Fibroblast of mammary gland (primary cell): ENCODE data around the gene MAEA.

Source experiments
- DNase-seq: peaks from one replicate; pipeline ENCODE4 v3.0.0-alpha.2; 2010; ENCODE audit warnings: low read depth
- H3K4me3 ChIP-seq: 2 replicates; pipeline ENCODE4 v1.5.1; 2011; ENCODE audit warnings: low read depth, mild to moderate bottlenecking, low read length, moderate library complexity; ENCODE audit not compliant: control insufficient read depth
- TF ChIP-seq, protein P1 (sequence below): conservative IDR thresholded peaks from 2 replicates; pipeline ENCODE4 v1.5.1; 2011; ENCODE audit warnings: low read depth, low read length, inconsistent platforms; ENCODE audit not compliant: control insufficient read depth, insufficient read depth

The MAEA gene

GRCh38 chr4:1255699-1256098 lies 34.0 kb upstream of the MAEA start:
- DNase-seq = no peak
- TF ChIP-seq, protein P1, sequence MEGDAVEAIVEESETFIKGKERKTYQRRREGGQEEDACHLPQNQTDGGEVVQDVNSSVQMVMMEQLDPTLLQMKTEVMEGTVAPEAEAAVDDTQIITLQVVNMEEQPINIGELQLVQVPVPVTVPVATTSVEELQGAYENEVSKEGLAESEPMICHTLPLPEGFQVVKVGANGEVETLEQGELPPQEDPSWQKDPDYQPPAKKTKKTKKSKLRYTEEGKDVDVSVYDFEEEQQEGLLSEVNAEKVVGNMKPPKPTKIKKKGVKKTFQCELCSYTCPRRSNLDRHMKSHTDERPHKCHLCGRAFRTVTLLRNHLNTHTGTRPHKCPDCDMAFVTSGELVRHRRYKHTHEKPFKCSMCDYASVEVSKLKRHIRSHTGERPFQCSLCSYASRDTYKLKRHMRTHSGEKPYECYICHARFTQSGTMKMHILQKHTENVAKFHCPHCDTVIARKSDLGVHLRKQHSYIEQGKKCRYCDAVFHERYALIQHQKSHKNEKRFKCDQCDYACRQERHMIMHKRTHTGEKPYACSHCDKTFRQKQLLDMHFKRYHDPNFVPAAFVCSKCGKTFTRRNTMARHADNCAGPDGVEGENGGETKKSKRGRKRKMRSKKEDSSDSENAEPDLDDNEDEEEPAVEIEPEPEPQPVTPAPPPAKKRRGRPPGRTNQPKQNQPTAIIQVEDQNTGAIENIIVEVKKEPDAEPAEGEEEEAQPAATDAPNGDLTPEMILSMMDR = no peak
- H3K4me3 ChIP-seq = no peak overlapping the region

GRCh38 chr4:1258457-1258856 lies 31.2 kb upstream of the MAEA start:
- DNase-seq = no peak
- no peak overlapping the region for H3K4me3 ChIP-seq
- TF ChIP-seq, protein P1 = no peak

GRCh38 chr4:1259966-1260365 lies 29.7 kb upstream of the MAEA start:
- TF ChIP-seq, protein P1 = no peak
- H3K4me3 ChIP-seq = no peak overlapping the region
- no peak for DNase-seq

DNA sequence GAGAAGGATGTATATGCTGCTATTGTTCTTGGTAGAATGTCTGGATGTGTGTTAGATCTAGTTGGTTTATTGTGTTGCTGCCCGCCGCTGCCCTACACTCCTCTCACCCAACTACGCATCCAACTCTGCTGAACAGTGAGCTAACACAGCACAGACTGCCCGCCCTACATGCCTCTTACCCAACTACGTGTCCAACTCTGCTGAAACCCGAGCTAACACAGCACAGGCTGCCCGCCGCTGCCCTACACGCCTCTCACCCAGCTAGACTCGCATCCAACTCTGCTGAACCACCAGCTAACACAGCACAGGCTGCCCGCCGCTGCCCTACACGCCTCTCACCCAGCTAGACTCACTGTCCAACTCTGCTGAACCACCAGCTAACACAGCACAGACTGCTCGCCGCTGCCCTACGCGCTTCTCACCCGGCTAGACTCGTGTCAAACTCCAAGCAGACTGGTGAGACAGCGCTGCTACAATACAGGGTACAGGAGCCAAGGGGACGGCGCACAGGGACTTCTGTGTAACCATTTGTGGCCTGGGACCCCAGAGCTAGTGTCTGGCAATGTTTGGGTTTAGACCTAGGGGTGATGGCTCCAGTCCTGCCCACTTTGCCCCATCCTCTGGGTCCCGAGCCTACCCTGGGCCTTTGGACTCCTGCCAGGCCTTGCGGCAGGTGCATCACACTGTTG lies 29.1 kb upstream of the MAEA start:
- no peak for DNase-seq
- TF ChIP-seq, protein P1 = no peak
- no peak overlapping the region for H3K4me3 ChIP-seq

DNA sequence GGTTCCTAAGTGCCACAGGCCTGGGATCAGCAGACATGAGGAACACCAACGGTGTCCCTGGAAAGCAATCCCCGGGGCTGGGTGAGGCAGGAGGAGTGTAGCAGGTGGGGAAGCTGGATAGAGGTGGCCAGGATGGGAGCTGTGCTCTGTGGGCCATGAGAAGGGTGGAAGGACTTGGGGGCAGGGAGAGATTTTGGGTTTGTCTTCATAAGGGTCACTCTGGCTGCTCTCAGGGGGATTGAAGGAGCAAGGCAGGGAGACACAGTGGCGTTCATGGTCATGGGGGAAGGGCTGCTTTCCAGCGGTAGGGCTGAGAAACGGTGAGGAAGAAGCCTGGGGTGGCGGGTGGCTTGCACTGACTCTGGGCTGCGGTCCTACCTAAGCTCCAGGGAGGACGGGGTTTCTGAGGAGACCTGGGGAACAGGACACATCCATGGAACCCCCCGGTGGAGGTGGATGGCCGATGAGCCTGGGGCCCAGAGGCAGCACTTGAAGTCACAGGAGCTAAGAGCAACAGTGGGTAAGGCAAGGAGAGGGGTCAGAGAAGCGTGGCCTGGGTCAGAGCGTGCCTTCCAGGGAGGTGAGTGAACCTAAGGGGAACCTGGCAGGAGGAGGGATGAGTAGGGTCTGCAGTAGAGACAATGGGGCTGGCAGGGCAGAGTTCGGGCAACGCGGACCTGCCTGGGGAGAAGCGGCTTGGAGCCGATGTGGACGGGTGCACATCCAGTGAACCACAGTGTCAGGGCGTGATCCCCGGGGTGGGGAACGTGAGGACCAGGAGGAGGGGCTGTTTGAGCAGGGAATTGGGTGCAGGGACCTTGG lies 28.4 kb upstream of the MAEA start:
- no peak overlapping the region for H3K4me3 ChIP-seq
- TF ChIP-seq, protein P1 = no peak
- DNase-seq = no peak

- TF ChIP-seq, protein P1 = no peak
Observed at GRCh38 chr4:1264942-1265341, 24.7 kb upstream of the MAEA start.

DNA sequence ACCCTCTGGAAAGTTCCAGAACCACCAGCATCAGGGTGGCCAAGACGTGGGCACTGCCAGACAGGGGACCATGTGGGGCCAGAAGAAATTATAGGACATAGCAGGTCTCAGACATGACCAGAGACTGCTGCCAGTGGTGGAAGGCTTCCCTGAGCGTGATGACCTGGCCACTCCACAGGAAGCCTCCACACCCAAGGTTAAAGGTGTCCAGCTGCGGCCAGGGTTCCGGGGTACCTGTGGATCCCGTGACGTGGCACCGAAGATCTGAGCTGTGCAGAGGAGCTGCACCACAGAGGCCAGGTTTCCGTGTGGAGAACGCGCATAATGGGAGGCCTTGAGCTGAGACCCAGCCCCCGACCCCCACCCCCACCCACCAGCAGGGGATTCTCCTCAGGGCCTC lies 24.3 kb upstream of the MAEA start:
- TF ChIP-seq, protein P1 = no peak
- H3K4me3 ChIP-seq = no peak overlapping the region
- no peak for DNase-seq

More at GRCh38 chr4:1264942-1265341, 24.7 kb upstream of the MAEA start:
- no peak overlapping the region for H3K4me3 ChIP-seq
- no peak for DNase-seq
